HCT116 (cell line): ENCODE measurements around the gene NFIL3.

ENCODE experiments used
- CBX3 ChIP-seq: IDR thresholded peaks from 2 replicates; pipeline ENCODE4 v1.6.1; 2012; ENCODE audit warnings: low read depth
- CEBPB ChIP-seq: IDR thresholded peaks from 2 replicates; pipeline ENCODE4 v1.6.1; 2012; ENCODE audit warnings: low read depth
- EGR1 ChIP-seq: IDR thresholded peaks from 2 replicates; pipeline ENCODE4 v1.6.1; 2012; ENCODE audit warnings: low read depth
- ELF1 ChIP-seq: IDR thresholded peaks from 2 replicates; pipeline ENCODE4 v1.6.1; 2012; ENCODE audit warnings: low read depth, borderline replicate concordance
- EZH2 ChIP-seq: fragments of 200-600 bp; sonication (generic); IDR thresholded peaks from 2 replicates; pipeline ENCODE4 v1.6.1; 2017; ENCODE audit warnings: antibody characterized with exemption, mixed run types
- EZH2phosphoT487 ChIP-seq: fragments of 200-600 bp; IDR thresholded peaks from 2 replicates; pipeline ENCODE4 v1.6.1; 2018; ENCODE audit warnings: antibody characterized with exemption, borderline replicate concordance
- POLR2A ChIP-seq: IDR thresholded peaks from 2 replicates; pipeline ENCODE4 v1.7.0; 2011; ENCODE audit warnings: borderline replicate concordance; ENCODE audit not compliant: insufficient read depth, insufficient read length; ENCODE audit errors: extremely low read depth
- POLR2AphosphoS5 ChIP-seq: IDR thresholded peaks from 2 replicates; pipeline ENCODE4 v1.6.1; 2011; ENCODE audit warnings: mild to moderate bottlenecking, low read depth, low read length, moderate library complexity
- SP1 ChIP-seq: IDR thresholded peaks from 2 replicates; pipeline ENCODE4 v1.6.1; 2012; ENCODE audit warnings: low read depth
- YY1 ChIP-seq: IDR thresholded peaks from 2 replicates; pipeline ENCODE4 v1.6.1; 2011; ENCODE audit warnings: low read length, low read depth, moderate library complexity, mild to moderate bottlenecking; ENCODE audit not compliant: insufficient replicate concordance; ENCODE audit errors: extremely low read depth
- TF ChIP-seq, protein P1 (sequence below): IDR thresholded peaks from 2 replicates; pipeline ENCODE4 v1.6.1; 2012; ENCODE audit warnings: low read depth
- TF ChIP-seq, protein P2 (sequence below), 3 experiments: fragments of 200-600 bp in 1 of 3; sonication (generic) in 1 of 3; IDR thresholded peaks in 2 of 3; conservative IDR thresholded peaks in 1 of 3; 2 replicates each; pipeline ENCODE4 v1.5.1; 2012 to 2017; ENCODE audit warnings: low read depth in 2 of 3, low read length in 2 of 3, antibody characterized with exemption in 1 of 3, borderline replicate concordance in 1 of 3, control low read depth in 1 of 3, mild to moderate bottlenecking in 1 of 3, mixed read lengths in 1 of 3, mixed run types in 1 of 3, moderate library complexity in 1 of 3; ENCODE audit not compliant: insufficient read depth in 1 of 3
- TF ChIP-seq, protein P3 (sequence below): IDR thresholded peaks from 2 replicates; pipeline ENCODE4 v1.6.1; 2012

DNA sequence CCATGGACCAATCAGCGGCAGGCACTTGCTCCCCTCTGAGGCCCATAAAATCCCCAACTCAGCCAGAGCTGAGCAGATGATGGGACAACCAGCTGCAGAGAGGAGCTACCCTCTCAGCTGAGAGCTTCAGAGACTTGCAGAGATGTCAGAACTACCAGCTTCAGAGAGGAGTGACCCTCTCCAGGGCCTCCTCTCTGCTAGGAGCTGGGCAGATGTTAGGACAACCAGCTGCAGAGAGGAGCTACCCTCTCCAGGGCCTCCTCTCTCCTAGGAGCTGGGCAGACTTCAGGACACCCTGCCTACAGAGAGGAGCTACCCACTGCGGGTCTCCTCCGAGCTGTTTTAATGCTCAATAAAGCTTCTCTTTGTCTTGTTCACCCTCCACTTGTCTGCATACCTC, 58.9 kb downstream of the NFIL3 start:
- TF ChIP-seq POLR2A: no peak
- TF ChIP-seq, protein P1, sequence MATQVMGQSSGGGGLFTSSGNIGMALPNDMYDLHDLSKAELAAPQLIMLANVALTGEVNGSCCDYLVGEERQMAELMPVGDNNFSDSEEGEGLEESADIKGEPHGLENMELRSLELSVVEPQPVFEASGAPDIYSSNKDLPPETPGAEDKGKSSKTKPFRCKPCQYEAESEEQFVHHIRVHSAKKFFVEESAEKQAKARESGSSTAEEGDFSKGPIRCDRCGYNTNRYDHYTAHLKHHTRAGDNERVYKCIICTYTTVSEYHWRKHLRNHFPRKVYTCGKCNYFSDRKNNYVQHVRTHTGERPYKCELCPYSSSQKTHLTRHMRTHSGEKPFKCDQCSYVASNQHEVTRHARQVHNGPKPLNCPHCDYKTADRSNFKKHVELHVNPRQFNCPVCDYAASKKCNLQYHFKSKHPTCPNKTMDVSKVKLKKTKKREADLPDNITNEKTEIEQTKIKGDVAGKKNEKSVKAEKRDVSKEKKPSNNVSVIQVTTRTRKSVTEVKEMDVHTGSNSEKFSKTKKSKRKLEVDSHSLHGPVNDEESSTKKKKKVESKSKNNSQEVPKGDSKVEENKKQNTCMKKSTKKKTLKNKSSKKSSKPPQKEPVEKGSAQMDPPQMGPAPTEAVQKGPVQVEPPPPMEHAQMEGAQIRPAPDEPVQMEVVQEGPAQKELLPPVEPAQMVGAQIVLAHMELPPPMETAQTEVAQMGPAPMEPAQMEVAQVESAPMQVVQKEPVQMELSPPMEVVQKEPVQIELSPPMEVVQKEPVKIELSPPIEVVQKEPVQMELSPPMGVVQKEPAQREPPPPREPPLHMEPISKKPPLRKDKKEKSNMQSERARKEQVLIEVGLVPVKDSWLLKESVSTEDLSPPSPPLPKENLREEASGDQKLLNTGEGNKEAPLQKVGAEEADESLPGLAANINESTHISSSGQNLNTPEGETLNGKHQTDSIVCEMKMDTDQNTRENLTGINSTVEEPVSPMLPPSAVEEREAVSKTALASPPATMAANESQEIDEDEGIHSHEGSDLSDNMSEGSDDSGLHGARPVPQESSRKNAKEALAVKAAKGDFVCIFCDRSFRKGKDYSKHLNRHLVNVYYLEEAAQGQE: no peak
- TF ChIP-seq, protein P2, sequence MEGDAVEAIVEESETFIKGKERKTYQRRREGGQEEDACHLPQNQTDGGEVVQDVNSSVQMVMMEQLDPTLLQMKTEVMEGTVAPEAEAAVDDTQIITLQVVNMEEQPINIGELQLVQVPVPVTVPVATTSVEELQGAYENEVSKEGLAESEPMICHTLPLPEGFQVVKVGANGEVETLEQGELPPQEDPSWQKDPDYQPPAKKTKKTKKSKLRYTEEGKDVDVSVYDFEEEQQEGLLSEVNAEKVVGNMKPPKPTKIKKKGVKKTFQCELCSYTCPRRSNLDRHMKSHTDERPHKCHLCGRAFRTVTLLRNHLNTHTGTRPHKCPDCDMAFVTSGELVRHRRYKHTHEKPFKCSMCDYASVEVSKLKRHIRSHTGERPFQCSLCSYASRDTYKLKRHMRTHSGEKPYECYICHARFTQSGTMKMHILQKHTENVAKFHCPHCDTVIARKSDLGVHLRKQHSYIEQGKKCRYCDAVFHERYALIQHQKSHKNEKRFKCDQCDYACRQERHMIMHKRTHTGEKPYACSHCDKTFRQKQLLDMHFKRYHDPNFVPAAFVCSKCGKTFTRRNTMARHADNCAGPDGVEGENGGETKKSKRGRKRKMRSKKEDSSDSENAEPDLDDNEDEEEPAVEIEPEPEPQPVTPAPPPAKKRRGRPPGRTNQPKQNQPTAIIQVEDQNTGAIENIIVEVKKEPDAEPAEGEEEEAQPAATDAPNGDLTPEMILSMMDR (IDR thresholded peaks at IDR 0.05 in 2 of 3, conservative IDR thresholded peaks at IDR 0.05 in 1 of 3; ENCODE audit: borderline replicate concordance in 1 of 3, insufficient read depth in 1 of 3, low read depth in 2 of 3, low read length in 2 of 3): no peak
- TF ChIP-seq ELF1: no peak
- TF ChIP-seq CBX3: no peak
- TF ChIP-seq EZH2: no peak
- TF ChIP-seq SP1: no peak
- no peak for TF ChIP-seq EGR1
- TF ChIP-seq CEBPB: no peak
- no peak for TF ChIP-seq POLR2AphosphoS5
- TF ChIP-seq, protein P3, sequence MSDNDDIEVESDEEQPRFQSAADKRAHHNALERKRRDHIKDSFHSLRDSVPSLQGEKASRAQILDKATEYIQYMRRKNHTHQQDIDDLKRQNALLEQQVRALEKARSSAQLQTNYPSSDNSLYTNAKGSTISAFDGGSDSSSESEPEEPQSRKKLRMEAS: no peak
- TF ChIP-seq YY1: no peak
- TF ChIP-seq EZH2phosphoT487: no peak
